ENCODE data around the gene RBFOX2.
"Not testable (repeated sequence)": the region's sequence is repeated elsewhere in the genome, so short reads cannot be mapped to it uniquely, and the experiment has no call there.

Gene RBFOX2

DNA sequence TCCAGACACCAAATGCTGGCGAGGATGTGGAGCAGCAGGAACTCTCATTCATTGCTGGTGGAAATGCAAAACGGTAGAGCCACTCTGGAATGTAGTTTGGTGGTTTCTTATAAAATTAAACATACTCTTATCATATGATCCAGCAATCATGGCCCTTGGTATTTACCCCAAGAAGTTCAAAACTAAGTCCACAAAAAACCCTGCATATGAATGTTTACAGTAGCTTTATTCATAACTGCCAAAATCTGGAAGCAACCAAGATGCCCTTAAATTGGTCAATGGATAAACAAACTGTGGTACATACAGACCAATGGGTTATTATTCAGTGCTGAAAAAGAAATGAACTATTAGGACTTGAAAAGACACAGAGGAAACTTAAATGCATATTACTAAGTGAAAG lies 223.2 kb downstream of the RBFOX2 start:
- TF ChIP-seq, protein P1, sequence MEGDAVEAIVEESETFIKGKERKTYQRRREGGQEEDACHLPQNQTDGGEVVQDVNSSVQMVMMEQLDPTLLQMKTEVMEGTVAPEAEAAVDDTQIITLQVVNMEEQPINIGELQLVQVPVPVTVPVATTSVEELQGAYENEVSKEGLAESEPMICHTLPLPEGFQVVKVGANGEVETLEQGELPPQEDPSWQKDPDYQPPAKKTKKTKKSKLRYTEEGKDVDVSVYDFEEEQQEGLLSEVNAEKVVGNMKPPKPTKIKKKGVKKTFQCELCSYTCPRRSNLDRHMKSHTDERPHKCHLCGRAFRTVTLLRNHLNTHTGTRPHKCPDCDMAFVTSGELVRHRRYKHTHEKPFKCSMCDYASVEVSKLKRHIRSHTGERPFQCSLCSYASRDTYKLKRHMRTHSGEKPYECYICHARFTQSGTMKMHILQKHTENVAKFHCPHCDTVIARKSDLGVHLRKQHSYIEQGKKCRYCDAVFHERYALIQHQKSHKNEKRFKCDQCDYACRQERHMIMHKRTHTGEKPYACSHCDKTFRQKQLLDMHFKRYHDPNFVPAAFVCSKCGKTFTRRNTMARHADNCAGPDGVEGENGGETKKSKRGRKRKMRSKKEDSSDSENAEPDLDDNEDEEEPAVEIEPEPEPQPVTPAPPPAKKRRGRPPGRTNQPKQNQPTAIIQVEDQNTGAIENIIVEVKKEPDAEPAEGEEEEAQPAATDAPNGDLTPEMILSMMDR (conservative IDR thresholded peaks at IDR 0.05; ENCODE audit: low read depth, low read length): no peak
- H3K4me3 ChIP-seq (ENCODE audit: low read length): no peak overlapping the region
- no peak for DNase-seq (ENCODE audit: low read depth)

DNA sequence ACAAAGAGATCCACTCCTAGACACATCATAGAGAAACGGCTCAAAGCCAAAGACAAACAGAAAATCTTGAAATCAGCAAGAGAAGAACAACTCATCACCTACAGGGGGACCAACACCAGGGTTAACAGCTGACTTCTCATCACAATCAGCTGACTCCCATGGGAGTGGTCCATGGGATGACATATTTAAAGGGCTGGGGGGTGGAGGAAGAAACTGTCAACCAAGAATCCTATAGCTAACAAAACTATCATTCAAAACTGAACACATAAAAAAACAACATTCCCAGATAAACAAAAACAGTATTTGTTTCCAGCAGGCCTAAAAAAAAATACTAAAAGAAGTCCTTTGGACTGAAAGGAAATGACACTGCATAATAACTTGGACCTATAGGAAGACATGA lies 224.2 kb downstream of the RBFOX2 start:
- no peak for DNase-seq (ENCODE audit: low read depth)
- TF ChIP-seq, protein P1 (conservative IDR thresholded peaks at IDR 0.05; ENCODE audit: low read depth, low read length): no peak
- H3K4me3 ChIP-seq (ENCODE audit: low read length): no peak overlapping the region

DNA sequence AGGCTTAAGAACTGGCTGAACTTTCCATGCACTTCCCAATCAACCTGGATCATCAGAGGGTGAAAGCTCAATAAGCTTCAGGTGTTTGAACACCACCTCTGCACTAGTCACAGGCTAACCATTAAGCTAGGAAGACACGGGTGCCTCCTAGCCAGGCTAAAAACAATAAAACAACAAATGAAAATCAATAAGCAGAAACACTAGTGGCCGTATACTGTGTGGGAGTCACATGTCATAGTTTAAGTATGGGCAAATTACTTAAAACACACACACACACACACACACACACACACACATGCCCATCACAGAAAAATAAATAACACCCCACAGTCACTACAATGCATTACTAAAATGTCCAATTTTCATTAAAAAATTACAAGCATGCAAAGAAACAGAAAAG lies 225.7 kb downstream of the RBFOX2 start:
- DNase-seq (ENCODE audit: low read depth): no peak
- TF ChIP-seq, protein P1 (conservative IDR thresholded peaks at IDR 0.05; ENCODE audit: low read depth, low read length): no peak
- H3K4me3 ChIP-seq (ENCODE audit: low read length): no peak overlapping the region

DNA sequence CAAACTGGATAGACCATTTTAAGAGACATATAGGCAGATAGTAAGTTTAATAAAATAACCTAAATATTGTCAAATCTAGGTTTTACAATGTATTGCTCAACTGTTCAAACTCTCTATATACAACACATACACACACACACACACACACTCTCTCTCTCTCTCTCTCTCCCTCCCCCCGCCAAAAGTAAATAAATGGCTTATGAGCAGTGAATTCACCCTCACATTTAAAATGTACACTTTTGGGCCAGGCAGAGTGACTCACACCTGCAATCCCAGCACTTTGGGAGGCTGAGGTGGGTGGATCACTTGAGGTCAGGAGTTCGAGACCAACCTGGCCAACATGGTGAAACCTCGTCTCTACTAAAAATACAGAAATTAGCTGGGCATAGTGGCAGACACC lies 227.3 kb downstream of the RBFOX2 start:
- not testable (repeated sequence) for H3K4me3 ChIP-seq (ENCODE audit: low read length); DNase-seq (ENCODE audit: low read depth)

DNA sequence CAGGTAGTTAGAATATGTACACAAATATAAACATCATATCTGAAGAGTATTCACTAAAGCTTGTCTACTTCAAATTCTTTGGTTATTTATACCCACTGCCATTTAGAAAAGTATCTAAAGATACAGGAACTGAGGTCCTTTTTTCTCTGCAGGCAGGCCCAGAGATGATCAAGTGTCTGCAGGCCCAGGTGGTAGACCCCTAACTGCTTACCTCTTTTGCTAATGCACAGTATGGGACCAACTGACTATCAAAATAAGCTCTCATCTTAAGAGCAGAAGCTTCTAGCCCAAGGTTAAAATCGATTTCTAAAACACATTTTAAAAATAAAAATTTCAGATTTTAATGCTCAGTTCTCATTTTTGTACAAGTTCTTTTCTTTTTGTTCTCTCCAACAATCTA lies 229.5 kb downstream of the RBFOX2 start:
- TF ChIP-seq, protein P1 (conservative IDR thresholded peaks at IDR 0.05; ENCODE audit: low read depth, low read length): no peak
- no peak for DNase-seq (ENCODE audit: low read depth)
- H3K4me3 ChIP-seq (ENCODE audit: low read length): no peak overlapping the region

DNA sequence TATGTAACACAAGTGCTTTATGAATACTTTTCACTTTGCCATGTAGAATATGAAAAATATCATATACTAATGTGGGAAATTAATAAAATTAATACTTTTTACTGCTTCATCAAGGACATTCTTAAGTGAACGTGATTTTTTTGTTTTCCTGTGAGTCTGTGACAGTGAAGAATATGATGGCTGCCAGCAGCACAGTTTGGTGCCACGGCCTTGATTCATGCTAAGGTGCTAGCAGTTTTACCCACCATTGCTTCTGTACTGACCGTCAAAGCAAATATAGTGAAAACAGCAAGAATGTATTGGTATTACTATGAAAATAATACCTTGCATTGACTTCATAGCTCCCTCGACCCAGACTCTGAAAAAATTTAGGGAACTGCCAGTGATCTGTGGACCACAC lies 231.2 kb downstream of the RBFOX2 start:
- TF ChIP-seq, protein P1 (conservative IDR thresholded peaks at IDR 0.05; ENCODE audit: low read depth, low read length): no peak
- no peak overlapping the region for H3K4me3 ChIP-seq (ENCODE audit: low read length)
- no peak for DNase-seq (ENCODE audit: low read depth)

DNA sequence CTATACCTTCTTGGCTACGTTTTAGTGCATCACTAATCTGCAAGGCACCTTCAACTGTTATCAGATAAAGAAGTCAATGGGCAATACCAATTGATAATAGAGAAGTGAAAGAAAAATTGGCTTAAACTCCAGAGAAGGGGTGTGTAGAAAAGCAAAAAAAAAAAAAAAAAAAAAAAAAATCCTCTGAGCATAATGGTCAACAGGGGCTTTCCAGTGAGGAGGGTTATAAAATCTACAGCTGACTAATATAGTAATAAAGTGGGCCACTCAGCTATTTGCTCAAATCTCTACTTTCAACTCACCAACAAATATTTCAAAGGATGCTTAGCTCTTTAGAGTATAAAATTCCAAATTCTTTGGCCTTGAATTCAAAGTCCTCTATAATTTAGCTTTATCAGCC lies 233.1 kb downstream of the RBFOX2 start:
- no peak overlapping the region for H3K4me3 ChIP-seq (ENCODE audit: low read length)
- TF ChIP-seq, protein P1 (conservative IDR thresholded peaks at IDR 0.05; ENCODE audit: low read depth, low read length): no peak
- no peak for DNase-seq (ENCODE audit: low read depth)

DNA sequence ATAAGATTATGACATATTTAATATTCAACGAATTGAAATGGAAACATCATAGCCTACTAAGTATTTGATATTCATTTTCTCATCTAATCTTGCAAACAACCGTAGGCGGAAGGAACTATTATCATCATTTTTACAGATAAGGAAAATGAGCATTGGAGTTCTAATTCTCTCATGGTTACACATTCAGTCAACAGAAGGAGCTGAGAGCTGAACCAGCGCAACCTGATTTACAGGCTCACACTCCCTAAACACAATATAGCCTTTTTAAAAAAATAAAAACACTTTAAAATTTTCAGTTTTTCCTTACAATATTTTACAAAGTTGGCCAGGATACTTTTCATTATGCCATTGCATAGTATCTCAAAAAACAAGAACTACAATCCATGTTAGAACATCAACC lies 236.1 kb downstream of the RBFOX2 start:
- H3K4me3 ChIP-seq (ENCODE audit: low read length): no peak overlapping the region
- no peak for DNase-seq (ENCODE audit: low read depth)
- TF ChIP-seq, protein P1 (conservative IDR thresholded peaks at IDR 0.05; ENCODE audit: low read depth, low read length): no peak

DNA sequence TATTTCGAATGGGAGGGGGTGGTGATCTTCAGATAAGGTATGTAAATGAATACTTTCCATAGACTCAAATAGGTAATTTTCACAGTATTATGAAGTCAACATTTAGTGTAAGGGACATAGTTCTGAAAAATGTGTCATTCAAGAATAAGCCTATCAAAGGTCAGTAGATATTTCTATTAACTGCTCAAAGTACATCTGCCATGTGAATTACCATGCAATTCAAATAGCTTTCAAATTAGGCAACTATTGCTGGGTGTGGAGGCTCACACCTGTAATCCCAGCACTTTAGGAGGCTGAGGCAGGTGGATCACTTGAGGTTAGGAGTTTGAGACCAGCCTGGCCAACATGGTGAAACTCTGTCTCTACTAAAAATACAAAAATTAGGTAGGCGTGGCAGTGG lies 236.8 kb downstream of the RBFOX2 start:
- not testable (repeated sequence) for DNase-seq (ENCODE audit: low read depth); H3K4me3 ChIP-seq (ENCODE audit: low read length)

Measured in retinal pigment epithelial cell (primary cell).